Sigmoid colon (tissue), 7 donors: ENCODE measurements around the gene KIF1A. TPM values are rescaled to one million over a fixed set of nuclear protein-coding genes. Genes with fewer than 3 reads are reported as not detected.

ENCODE experiments used
- DNase-seq: peaks from one replicate; pipeline ENCODE4 v3.0.0-alpha.2; 2019
- H3K27ac ChIP-seq, 4 donors: fragments of 200-600 bp; sonication (generic); one replicate each; pipeline ENCODE4 v1.5.1; 2016 to 2019; ENCODE audit warnings: mild to moderate bottlenecking in 1 of 4
- H3K27me3 ChIP-seq, 3 donors: fragments of 200-600 bp; sonication (generic); one replicate each; pipeline ENCODE4 v1.5.1; 2019; ENCODE audit warnings: mild to moderate bottlenecking in 1 of 3
- H3K36me3 ChIP-seq, 4 donors: fragments of 200-600 bp; sonication (generic); one replicate each; pipeline ENCODE4 v1.5.1; 2016 to 2019
- H3K4me1 ChIP-seq, 4 donors: fragments of 200-600 bp; sonication (generic); one replicate each; pipeline ENCODE4 v1.5.1; 2017 to 2019
- H3K4me3 ChIP-seq, 4 donors: fragments of 200-600 bp; sonication (generic); one replicate each; pipeline ENCODE4 v1.5.1; 2017 to 2019; ENCODE audit warnings: mild to moderate bottlenecking in 2 of 4, moderate library complexity in 1 of 4
- H3K9me3 ChIP-seq, 4 donors: fragments of 200-600 bp in 3 of 4; sonication (generic) in 3 of 4; one replicate each; pipeline versions ENCODE4 v1.5.1 to v1.6.1; 2013 to 2019
- CTCF ChIP-seq, 4 experiments: fragments of 450-650 bp in 3 of 4; fragments of 200-600 bp in 1 of 4; IDR thresholded peaks; one replicate each; pipeline ENCODE4 v1.5.1; 2016 to 2019; ENCODE audit warnings: antibody characterized with exemption in 4 of 4, mild to moderate bottlenecking in 3 of 4, moderate library complexity in 2 of 4
- EP300 ChIP-seq, 4 donors: sonication (generic); formaldehyde crosslinking; IDR thresholded peaks; one replicate each; pipeline ENCODE4 v1.6.1; 2017; ENCODE audit warnings: antibody characterized with exemption in 4 of 4
- POLR2A ChIP-seq, 2 donors: fragments of 450-650 bp; IDR thresholded peaks; one replicate each; pipeline ENCODE4 v1.6.1; 2016; ENCODE audit warnings: antibody characterized with exemption in 2 of 2, mild to moderate bottlenecking in 2 of 2, moderate library complexity in 2 of 2
- POLR2AphosphoS5 ChIP-seq, 4 donors: sonication (generic); formaldehyde crosslinking; IDR thresholded peaks; one replicate each; pipeline ENCODE4 v1.6.1; 2017; ENCODE audit warnings: antibody characterized with exemption in 4 of 4
- WGBS, 2 donors: extraction: QIAGEN DNeasy Blood & Tissue Kit; methylation state at CpG; one replicate each; pipeline ENCODE4 v1.1.7; 2013; 5-methylcytosine and 5-hydroxymethylcytosine counted together
- intact Hi-C: fragments of 100-400 bp; cut with DNase I; formaldehyde crosslinking; loops from one replicate; pipeline ENCODE4 v1.15.1; 2023
- polyA plus RNA-seq, 3 donors: library from polyadenylated mRNA; stranded (reverse); fragments of 200-250 nt; gene quantifications; one replicate each; pipeline ENCODE4 v1.2.3, GENCODE V29; 2013
- total RNA-seq, 4 donors: library from RNA; depleted of rRNA; stranded (reverse); fragments of >200 nt; gene quantifications; one replicate each; pipeline ENCODE4 v1.1.0, GENCODE V29; 2016
- donor health status: healthy with polysubstance abuse.
- donor health status: Bipolar disorder and iron deficiency.
- donor health status: healthy.

KIF1A gene
- total and polyA plus RNA-seq, 7 donors, result under 0.01 to 9.7 (median 4.4) TPM

GRCh38 chr2:240778426-240778825, 41.6 kb downstream of the KIF1A start:
- no peak for DNase-seq
- no peaks in the 10 kb centered on the region for H3K4me1 ChIP-seq
- 83% methylated on average over 26 of the region's 26 CpGs for WGBS, 2 donors
- peaks cover 0 to 32% (median 4%) of the 10 kb centered on the region in 3 donors for H3K27me3 ChIP-seq
- H3K36me3 ChIP-seq, result no peaks in the 10 kb centered on the region
- H3K27ac ChIP-seq, result no peak overlapping the region
- no peak overlapping the region for H3K4me3 ChIP-seq
- TF ChIP-seq EP300 (IDR thresholded peaks at IDR 0.05) (no peak), CTCF (IDR thresholded peaks at IDR 0.05) (no peak), POLR2A (IDR thresholded peaks at IDR 0.05) (no peak), POLR2AphosphoS5 (IDR thresholded peaks at IDR 0.05) (no peak)
- H3K9me3 ChIP-seq, result no peaks in the 10 kb centered on the region
- intact Hi-C loops, result no loop called here

- 88 to 90% methylated on average over 49 of the region's 49 CpGs for WGBS, 2 donors
- Histone ChIP-seq H3K27ac (no peak overlapping the region), H3K9me3 (no peaks in the 10 kb centered on the region), H3K4me3 (no peak overlapping the region), H3K4me1 (no peaks in the 10 kb centered on the region), H3K36me3 (no peaks in the 10 kb centered on the region), H3K27me3 (peaks cover 0 to 25% (median 4%) of the 10 kb centered on the region in 3 donors)
- intact Hi-C loops, result no loop called here
- DNase-seq, result no peak
- TF ChIP-seq CTCF (IDR thresholded peaks at IDR 0.05), result no peak
- no peak for TF ChIP-seq POLR2A (IDR thresholded peaks at IDR 0.05)
- TF ChIP-seq EP300 (IDR thresholded peaks at IDR 0.05), result no peak
- TF ChIP-seq POLR2AphosphoS5 (IDR thresholded peaks at IDR 0.05), result no peak
Observed at GRCh38 chr2:240777456-240778212, 42.4 kb downstream of the KIF1A start.

DNA sequence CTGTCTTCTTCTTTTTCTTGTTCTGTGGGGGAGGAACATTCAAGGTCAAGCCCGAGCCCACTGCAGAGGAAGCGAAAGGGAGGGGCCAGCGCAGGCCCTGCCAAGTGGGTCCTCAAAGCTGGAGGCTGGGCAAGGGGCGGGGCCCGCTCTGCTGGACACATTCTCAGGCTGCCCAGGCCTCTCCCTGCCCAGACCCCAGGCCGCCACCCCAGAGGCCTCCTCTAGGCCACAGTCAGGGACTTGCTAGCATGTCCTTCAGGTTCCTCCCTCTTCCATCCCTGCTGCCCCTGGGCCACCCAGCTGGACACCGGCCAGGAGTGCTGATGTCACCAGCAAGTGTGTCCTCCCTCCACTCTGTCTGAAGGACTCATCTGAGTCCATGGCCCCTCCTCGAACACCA, 44.1 kb downstream of the KIF1A start:
- no peak for DNase-seq
- no peak for TF ChIP-seq POLR2A (IDR thresholded peaks at IDR 0.05)
- no peak for TF ChIP-seq EP300 (IDR thresholded peaks at IDR 0.05)
- TF ChIP-seq CTCF (IDR thresholded peaks at IDR 0.05), result no peak
- H3K27ac ChIP-seq, result no peak overlapping the region
- WGBS, 2 donors, result 55 to 65% methylated on average over 8 of the region's 8 CpGs
- no peaks in the 10 kb centered on the region for H3K9me3 ChIP-seq
- no peaks in the 10 kb centered on the region for H3K4me1 ChIP-seq
- no peak overlapping the region for H3K4me3 ChIP-seq
- intact Hi-C loops, result no loop called here
- H3K27me3 ChIP-seq, result peaks cover 0 to 19% (median 4%) of the 10 kb centered on the region in 3 donors
- no peaks in the 10 kb centered on the region for H3K36me3 ChIP-seq

GRCh38 chr2:240774856-240775255, 45.2 kb downstream of the KIF1A start:
- Histone ChIP-seq H3K9me3 (no peaks in the 10 kb centered on the region), H3K4me1 (no peaks in the 10 kb centered on the region), H3K27me3 (peaks cover 0 to 12% (median 0%) of the 10 kb centered on the region in 3 donors), H3K4me3 (no peak overlapping the region), H3K27ac (no peak overlapping the region), H3K36me3 (no peaks in the 10 kb centered on the region)
- WGBS, 2 donors, result 65 to 78% methylated on average over 9 of the region's 9 CpGs
- no peak for TF ChIP-seq POLR2A (IDR thresholded peaks at IDR 0.05)
- TF ChIP-seq POLR2AphosphoS5 (IDR thresholded peaks at IDR 0.05), result no peak
- no peak for TF ChIP-seq CTCF (IDR thresholded peaks at IDR 0.05)
- TF ChIP-seq EP300 (IDR thresholded peaks at IDR 0.05), result no peak
- no peak for DNase-seq
- intact Hi-C loops, result no loop called here

GRCh38 chr2:240769096-240769495, 50.9 kb downstream of the KIF1A start:
- intact Hi-C loops, result no loop called here
- Histone ChIP-seq H3K36me3 (no peaks in the 10 kb centered on the region), H3K4me3 (no peak overlapping the region), H3K4me1 (no peaks in the 10 kb centered on the region), H3K27me3 (no peaks in the 10 kb centered on the region), H3K9me3 (no peaks in the 10 kb centered on the region), H3K27ac (no peak overlapping the region)
- TF ChIP-seq EP300 (IDR thresholded peaks at IDR 0.05), result no peak
- TF ChIP-seq CTCF (IDR thresholded peaks at IDR 0.05), result no peak
- TF ChIP-seq POLR2A (IDR thresholded peaks at IDR 0.05), result no peak
- TF ChIP-seq POLR2AphosphoS5 (IDR thresholded peaks at IDR 0.05), result no peak
- DNase-seq, result no peak
- 85 to 93% methylated on average over 7 of the region's 7 CpGs for WGBS, 2 donors
